Limb (tissue), 2 donors: Measurements from ENCODE around the gene FRYL.
"Not testable (repeated sequence)": the region's sequence is repeated elsewhere in the genome, so short reads cannot be mapped to it uniquely, and the experiment has no call there.

ENCODE experiments used
- DNase-seq, 2 donors: peaks; one replicate each; pipeline ENCODE4 v3.0.0-alpha.2; 2016; ENCODE audit errors: extremely low spot score in 2 of 2

The FRYL gene

GRCh38 chr4:48490680-48491513 lies 289.2 kb downstream of the FRYL start:
- peak in 1 of 2 donors; percentile 35 for DNase-seq

GRCh38 chr4:48490012-48490679 lies 289.9 kb downstream of the FRYL start, which contains the start of gene ZAR1:
Gene ZAR1, plus strand, starts transcription at chr4:48490252. Its CDS starts 40 bp downstream, at chr4:48490292.
- peak in 1 of 2 donors; percentile 42 for DNase-seq

GRCh38 chr4:48489683-48490011 lies 290.4 kb downstream of the FRYL start:
- peak in 1 of 2 donors; percentile 32 for DNase-seq

- DNase-seq, result no peak
Observed at GRCh38 chr4:48484494-48485168, 295.4 kb downstream of the FRYL start.

GRCh38 chr4:48483777-48484493 lies 296.1 kb downstream of the FRYL start:
- DNase-seq, result peak in 1 of 2 donors; percentile 43

- DNase-seq, result peak in 1 of 2 donors; percentile 67
Observed at GRCh38 chr4:48483006-48483776, 296.9 kb downstream of the FRYL start, which contains the start of gene SLC10A4. Gene SLC10A4, plus strand, starts transcription at chr4:48483343. Its CDS starts 219 bp downstream, at chr4:48483562.

- DNase-seq, result no peak
Observed at GRCh38 chr4:48481581-48481980, 298.5 kb downstream of the FRYL start.

GRCh38 chr4:48478273-48478672 lies 301.8 kb downstream of the FRYL start:
- DNase-seq, result no peak

- DNase-seq, result no peak
Observed at GRCh38 chr4:48475770-48476169, 304.3 kb downstream of the FRYL start.

- DNase-seq, result no peak
Observed at GRCh38 chr4:48472794-48473193, 307.3 kb downstream of the FRYL start.

GRCh38 chr4:48470570-48470969 lies 309.5 kb downstream of the FRYL start:
- no peak for DNase-seq

- no peak for DNase-seq
Observed at GRCh38 chr4:48470137-48470536, 309.9 kb downstream of the FRYL start.

- DNase-seq, result no peak
Observed at GRCh38 chr4:48467891-48468290, 312.2 kb downstream of the FRYL start.

- no peak for DNase-seq
Observed at GRCh38 chr4:48467442-48467841, 312.6 kb downstream of the FRYL start.

GRCh38 chr4:48462363-48462762 lies 317.7 kb downstream of the FRYL start:
- no peak for DNase-seq

- DNase-seq, result no peak
Observed at GRCh38 chr4:48461000-48461399, 319.1 kb downstream of the FRYL start.

GRCh38 chr4:48454591-48454990 lies 325.5 kb downstream of the FRYL start:
- DNase-seq, result no peak

GRCh38 chr4:48451656-48452055 lies 328.4 kb downstream of the FRYL start:
- not testable (repeated sequence) for DNase-seq

- DNase-seq, result no peak
Observed at GRCh38 chr4:48450740-48451139, 329.3 kb downstream of the FRYL start.

- DNase-seq, result no peak
Observed at GRCh38 chr4:48449151-48449550, 330.9 kb downstream of the FRYL start.
